ENCODE measurements around the gene CD300LF.

- TF ChIP-seq YY1 (IDR thresholded peaks at IDR 0.05; ENCODE audit: insufficient read depth, insufficient read length) (no peak), ZNF274 (IDR thresholded peaks at IDR 0.05; ENCODE audit: low read depth, low read length) (no peak), SUZ12 (IDR thresholded peaks at IDR 0.05; ENCODE audit: extremely low read depth, insufficient read depth, insufficient read length) (no peak)
Observed at GRCh38 chr17:74739227-74739831, 26.6 kb upstream of the CD300LF start.
